IMR-90 (cell line): Measurements from ENCODE around the gene PRKCB. TPM values are rescaled to one million over a fixed set of nuclear protein-coding genes. Genes with fewer than 3 reads are reported as not detected.

Experiments used
- ATAC-seq: fragments of 200-7000 bp; cut with Tn5 transposase; 2 replicates; pipeline ENCODE4 v1.9.1; 2020; ENCODE audit warnings: low read depth, mild to moderate bottlenecking, moderate library complexity
- BruUV-seq: library from RNA; stranded (reverse); fragments of 400-500 nt; replicated peaks from 2 replicates; lab custom pipeline; 2021; lab: Mats Ljungman, UMichigan
- CTCF ChIA-PET: fragments of 300-600 bp; formaldehyde crosslinking; extraction: SDS; loops from one replicate; lab custom pipeline; 2021; ENCODE audit warnings: antibody characterized with exemption; lab: Yijun Ruan, JAX
- POLR2A ChIA-PET: fragments of 300-600 bp; sonication (Branson Sonifier 250); formaldehyde crosslinking; loops from one replicate; lab custom pipeline; 2022; ENCODE audit warnings: antibody characterized with exemption; ENCODE audit not compliant: unreplicated experiment; lab: Charles Lee
- DNase-seq: peaks from one replicate; pipeline ENCODE4 v3.0.0; 2013
- H2AFZ ChIP-seq: replicated peaks from 2 replicates; pipeline ENCODE3; 2013; ENCODE audit warnings: low read length, mild to moderate bottlenecking; ENCODE audit not compliant: poor library complexity
- H2AK5ac ChIP-seq: 2 replicates; pipeline ENCODE4 v1.6.1; 2013; ENCODE audit warnings: low read depth, low read length, inconsistent platforms
- H2AK9ac ChIP-seq: replicated peaks from 2 replicates; pipeline ENCODE3; 2013; ENCODE audit warnings: mild to moderate bottlenecking, low read depth, low read length, moderate library complexity; ENCODE audit not compliant: poor library complexity
- H2BK120ac ChIP-seq: 2 replicates; pipeline ENCODE4 v1.6.1; 2013; ENCODE audit warnings: low read depth, low read length, inconsistent platforms
- H2BK15ac ChIP-seq: 3 replicates; pipeline ENCODE4 v1.6.1; 2013; ENCODE audit warnings: low read depth, low read length, inconsistent platforms
- H2BK20ac ChIP-seq: 2 replicates; pipeline ENCODE4 v1.6.1; 2013; ENCODE audit warnings: low read depth, mild to moderate bottlenecking, inconsistent platforms, low read length, moderate library complexity
- H2BK5ac ChIP-seq: 2 replicates; pipeline ENCODE4 v1.6.1; 2013; ENCODE audit warnings: mild to moderate bottlenecking, low read depth, low read length, inconsistent platforms; ENCODE audit not compliant: poor library complexity, severe bottlenecking
- H3K14ac ChIP-seq: replicated peaks from 2 replicates; pipeline ENCODE4 v1.6.1; 2013; ENCODE audit warnings: low read depth, low read length, inconsistent platforms
- H3K18ac ChIP-seq: 2 replicates; pipeline ENCODE4 v1.6.1; 2013; ENCODE audit warnings: low read depth, low read length, control low read depth
- H3K23ac ChIP-seq: 2 replicates; pipeline ENCODE4 v1.6.1; 2013; ENCODE audit warnings: low read depth, low read length, inconsistent platforms
- H3K27ac ChIP-seq: 2 replicates; pipeline ENCODE4 v1.5.1; 2013; ENCODE audit warnings: mild to moderate bottlenecking, control low read depth, low read length; ENCODE audit not compliant: insufficient read depth
- H3K27me3 ChIP-seq: 2 replicates; pipeline ENCODE4 v1.6.1; 2013; ENCODE audit warnings: low read length; ENCODE audit not compliant: control insufficient read depth, insufficient read depth
- H3K36me3 ChIP-seq: 2 replicates; pipeline ENCODE4 v1.6.1; 2013; ENCODE audit warnings: low read length, mixed read lengths; ENCODE audit not compliant: control insufficient read depth, insufficient read depth
- H3K4ac ChIP-seq: 2 replicates; pipeline ENCODE4 v1.6.1; 2013; ENCODE audit warnings: low read depth, low read length, inconsistent platforms
- H3K4me1 ChIP-seq: 2 replicates; pipeline ENCODE4 v1.6.1; 2013; ENCODE audit warnings: low read length, mixed read lengths; ENCODE audit not compliant: control insufficient read depth, insufficient read depth
- H3K4me2 ChIP-seq: 2 replicates; pipeline ENCODE4 v1.6.1; 2013; ENCODE audit warnings: low read depth, mild to moderate bottlenecking, control low read depth, low read length, moderate library complexity
- H3K4me3 ChIP-seq: 2 replicates; pipeline ENCODE4 v1.5.1; 2013; ENCODE audit warnings: low read depth, mild to moderate bottlenecking, control low read depth, low read length, moderate library complexity; ENCODE audit not compliant: insufficient read depth
- H3K56ac ChIP-seq: 2 replicates; pipeline ENCODE4 v1.6.1; 2013; ENCODE audit warnings: low read length, inconsistent platforms; ENCODE audit not compliant: insufficient read depth; ENCODE audit errors: extremely low read depth
- H3K79me1 ChIP-seq, 2 experiments: 2 replicates each; pipeline ENCODE4 v1.6.1; 2013; ENCODE audit warnings: low read length in 2 of 2, inconsistent platforms in 1 of 2, low read depth in 1 of 2
- H3K9ac ChIP-seq: 2 replicates; pipeline ENCODE4 v1.6.1; 2013; ENCODE audit warnings: low read depth, low read length, control low read depth
- H3K9me1 ChIP-seq: 2 replicates; pipeline ENCODE4 v1.6.1; 2013; ENCODE audit warnings: low read length, inconsistent platforms; ENCODE audit not compliant: insufficient read depth
- H3K9me3 ChIP-seq: 2 replicates; pipeline ENCODE4 v1.6.1; 2013; ENCODE audit warnings: low read length; ENCODE audit not compliant: control insufficient read depth, insufficient read depth
- H4K20me1 ChIP-seq: 2 replicates; pipeline ENCODE4 v1.6.1; 2013; ENCODE audit warnings: low read length, inconsistent platforms; ENCODE audit not compliant: insufficient read depth
- H4K5ac ChIP-seq: 2 replicates; pipeline ENCODE4 v1.6.1; 2013; ENCODE audit warnings: mild to moderate bottlenecking, low read depth, low read length, control low read depth
- H4K8ac ChIP-seq, 2 experiments: 2 replicates each; pipeline ENCODE4 v1.6.1; 2013; ENCODE audit warnings: low read depth in 2 of 2, low read length in 2 of 2, control low read depth in 1 of 2, inconsistent platforms in 1 of 2
- H4K91ac ChIP-seq: 2 replicates; pipeline ENCODE4 v1.6.1; 2013; ENCODE audit warnings: low read depth, low read length, inconsistent platforms; ENCODE audit not compliant: insufficient read depth
- BHLHE40 ChIP-seq: fragments of 150-350 bp; IDR thresholded peaks from 2 replicates; pipeline ENCODE4 v1.6.1; 2016; ENCODE audit warnings: mild to moderate bottlenecking, low read depth, low read length
- CHD1 ChIP-seq: IDR thresholded peaks from 2 replicates; pipeline ENCODE4 v1.6.1; 2012; ENCODE audit warnings: low read depth, low read length, improper control_type of control experiment
- CTCF ChIP-seq: conservative IDR thresholded peaks from 2 replicates; pipeline ENCODE4 v1.5.1; 2012; ENCODE audit warnings: mild to moderate bottlenecking, low read depth, low read length, improper control_type of control experiment
- ELK1 ChIP-seq: fragments of 150-350 bp; IDR thresholded peaks from 2 replicates; pipeline ENCODE4 v1.6.1; 2016; ENCODE audit warnings: low read depth, mild to moderate bottlenecking, low read length, moderate library complexity, borderline replicate concordance
- FOS ChIP-seq: fragments of 150-350 bp; IDR thresholded peaks from 2 replicates; pipeline ENCODE4 v1.6.1; 2016; ENCODE audit warnings: low read depth, low read length
- MAFK ChIP-seq: IDR thresholded peaks from 2 replicates; pipeline ENCODE4 v1.6.1; 2012; ENCODE audit warnings: low read depth, low read length, improper control_type of control experiment
- RAD21 ChIP-seq: IDR thresholded peaks from 2 replicates; pipeline ENCODE4 v1.6.1; 2012; ENCODE audit warnings: low read length, improper control_type of control experiment
- WGBS, 2 experiments: methylation state at CpG; one replicate each; pipeline versions ENCODE4 v1.1.5 to v1.1.7; 2013; ENCODE audit warnings: missing lambda C conversion rate in 2 of 2; ENCODE audit not compliant: insufficient read length in 1 of 2; ENCODE audit errors: extremely low coverage in 2 of 2; 5-methylcytosine and 5-hydroxymethylcytosine counted together
- dilution Hi-C: fragments of 300-500 bp; cut with HindIII; formaldehyde crosslinking; loops from one replicate; pipeline ENCODE4 v1.14.3; 2018; ENCODE audit warnings: low sequenced_read_pairs; ENCODE audit not compliant: unreplicated experiment
- in situ Hi-C: fragments of 300-500 bp; cut with MboI; formaldehyde crosslinking; loops from 3 replicates; pipeline ENCODE4 v1.14.3; 2019; ENCODE audit warnings: low sequenced_read_pairs, inconsistent platforms, mixed read lengths
- intact Hi-C: fragments of 100-400 bp; cut with micrococcal nuclease; formaldehyde crosslinking; loops from 2 replicates; pipeline ENCODE4 v1.10.0; 2022
- polyA plus RNA-seq, 3 experiments: library from polyadenylated mRNA; depleted of rRNA; stranded (reverse); fragments of >200 nt; gene quantifications; 2 replicates each; pipeline ENCODE4 v1.2.3, GENCODE V29; 2012; ENCODE audit warnings: low replicate concordance in 1 of 3
- total RNA-seq: library from RNA; depleted of rRNA; stranded (reverse); fragments of >200 nt; gene quantifications from 2 replicates; pipeline ENCODE4 v1.2.3, GENCODE V29; 2012

Gene PRKCB
- total and polyA plus RNA-seq, 2 of the 4 experiments (the other 2 are of a cell fraction), result under 0.01 TPM; not detected in 1

GRCh38 chr16:23966597-23967394, 131.0 kb downstream of the PRKCB start:
- Histone ChIP-seq H2BK20ac (no peak overlapping the region), H3K4me1 (no peaks in the 10 kb centered on the region), H2AK5ac (no peak overlapping the region), H4K20me1 (no peaks in the 10 kb centered on the region), H2BK15ac (no peak overlapping the region), H3K36me3 (no peaks in the 10 kb centered on the region), H3K56ac (no peak overlapping the region), H3K9ac (no peak overlapping the region), H4K8ac (no peak overlapping the region), H3K23ac (no peak overlapping the region), H3K27me3 (no peaks in the 10 kb centered on the region), H3K9me3 (no peaks in the 10 kb centered on the region), H3K4me2 (no peak overlapping the region), H2BK5ac (no peak overlapping the region), H3K79me1 (no peaks in the 10 kb centered on the region), H3K18ac (no peak overlapping the region), H3K4me3 (no peak overlapping the region), H3K14ac (no peak overlapping the region), H2AK9ac (no peak overlapping the region), H3K27ac (no peak overlapping the region), H2BK120ac (no peak overlapping the region), H3K4ac (no peak overlapping the region), H4K91ac (no peak overlapping the region), H4K5ac (no peak overlapping the region), H3K9me1 (no peaks in the 10 kb centered on the region), H2AFZ (no peak overlapping the region)
- TF ChIP-seq BHLHE40 (no peak), FOS (no peak), ELK1 (no peak), MAFK (no peak), RAD21 (no peak), CTCF (no peak), CHD1 (no peak)
- DNase-seq (no peak), ATAC-seq (no peak)
- POLR2A ChIA-PET, result no interaction called here
- no TSS peak for BruUV-seq
- in situ Hi-C loops (no loop called here), dilution Hi-C loops (no loop called here), intact Hi-C loops (no loop called here)
- 20% methylated on average over 1 of the region's 10 CpGs; no CpG with 5 or more reads in 1 of the 2 experiments for WGBS, 2 experiments
- CTCF ChIA-PET, result no interaction called here
